ACHN (cell line): Measurements from ENCODE around the gene NACAD.

Experiments used
- DNase-seq: peaks from one replicate; pipeline ENCODE4 v3.0.0-alpha.2; 2015
- in situ Hi-C: cut with HindIII; loops from 2 replicates; pipeline ENCODE4 v1.10.0; 2017; ENCODE audit warnings: low sequenced_read_pairs, low pct_ligation_motif_present, low pct_unique_long_range_greater_than_20kb

NACAD gene

GRCh38 chr7:45065031-45065995 lies 23.5 kb downstream of the NACAD start:
- in situ Hi-C loops = no loop called here
- DNase-seq = no peak

GRCh38 chr7:45064047-45064725 lies 24.6 kb downstream of the NACAD start:
- in situ Hi-C loops = no loop called here
- DNase-seq = no peak

GRCh38 chr7:45061806-45062425 lies 26.9 kb downstream of the NACAD start:
- in situ Hi-C loops = no loop called here
- DNase-seq = no peak

GRCh38 chr7:45061352-45061751 lies 27.4 kb downstream of the NACAD start:
- DNase-seq = no peak
- in situ Hi-C loops = no loop called here

GRCh38 chr7:45060295-45060694 lies 28.5 kb downstream of the NACAD start:
- no peak for DNase-seq
- in situ Hi-C loops = no loop called here

GRCh38 chr7:45057878-45058277 lies 30.9 kb downstream of the NACAD start:
- no peak for DNase-seq
- in situ Hi-C loops = no loop called here

GRCh38 chr7:45055594-45056219 lies 33.1 kb downstream of the NACAD start:
- DNase-seq = no peak
- in situ Hi-C loops = no loop called here

- in situ Hi-C loops = no loop called here
- DNase-seq = no peak
These were observed 33.8 kb downstream of the NACAD start for GRCh38 chr7:45055016-45055415.

GRCh38 chr7:45054442-45054841 lies 34.3 kb downstream of the NACAD start:
- DNase-seq = no peak
- in situ Hi-C loops = no loop called here

GRCh38 chr7:45053941-45054340 lies 34.8 kb downstream of the NACAD start:
- no peak for DNase-seq
- in situ Hi-C loops = no loop called here

GRCh38 chr7:45053401-45053800 lies 35.4 kb downstream of the NACAD start:
- in situ Hi-C loops = no loop called here
- no peak for DNase-seq

GRCh38 chr7:45052011-45052410 lies 36.8 kb downstream of the NACAD start:
- in situ Hi-C loops = no loop called here
- DNase-seq = no peak

- in situ Hi-C loops = no loop called here
These were observed 38.6 kb downstream of the NACAD start for GRCh38 chr7:45050198-45050597.

GRCh38 chr7:45048748-45049147 lies 40.0 kb downstream of the NACAD start:
- no peak for DNase-seq
- in situ Hi-C loops = no loop called here

More at GRCh38 chr7:45050198-45050597, 38.6 kb downstream of the NACAD start:
- DNase-seq = no peak

- in situ Hi-C loops = no loop called here
- no peak for DNase-seq
These were observed 44.4 kb downstream of the NACAD start for GRCh38 chr7:45044338-45044737.

- no peak for DNase-seq
- in situ Hi-C loops = no loop called here
These were observed 49.7 kb downstream of the NACAD start for GRCh38 chr7:45039106-45039505.

- in situ Hi-C loops = no loop called here
- DNase-seq = no peak
These were observed 50.9 kb downstream of the NACAD start for GRCh38 chr7:45037876-45038275.

GRCh38 chr7:45036796-45037195 lies 52.0 kb downstream of the NACAD start:
- in situ Hi-C loops = no loop called here
- DNase-seq = no peak

- no peak for DNase-seq
- in situ Hi-C loops = no loop called here
These were observed 52.5 kb downstream of the NACAD start for GRCh38 chr7:45036317-45036716.
